Posterior vena cava (tissue), 2 donors: ENCODE data around the gene CELA3A. TPM values are rescaled to one million over a fixed set of nuclear protein-coding genes. Genes with fewer than 3 reads are reported as not detected.
"Not testable (repeated sequence)": the region's sequence is repeated elsewhere in the genome, so short reads cannot be mapped to it uniquely, and the experiment has no call there.

Source experiments
- DNase-seq: peaks from one replicate; pipeline ENCODE4 v3.0.0-alpha.2; 2020; ENCODE audit warnings: low spot score
- intact Hi-C, 2 donors: fragments of 100-400 bp; cut with DNase I; formaldehyde crosslinking; loops; one replicate each; pipeline versions ENCODE4 v1.14.1 to v1.14.2; 2022 to 2023
- total RNA-seq, 2 donors: library from RNA; stranded (reverse); fragmentation: NEBNext Ultra II Directional; extraction: Animal tissue kit (Norgen Biotek cat#: 25700); gene quantifications; one replicate each; pipeline ENCODE4 v1.2.1, GENCODE V29; 2021
- donor health status: DM: yes; HTN: yes; CAD: no.
- donor health status: DM: yes; HTN: yes; CAD: no.

Gene CELA3A
- total RNA-seq, 2 donors from 2014 or later: 7.6 TPM; not detected in 1

GRCh38 chr1:22006736-22007135, 5.3 kb downstream of the CELA3A start:
- peak; percentile 40 for DNase-seq
- intact Hi-C loops: not testable (repeated sequence)

DNA sequence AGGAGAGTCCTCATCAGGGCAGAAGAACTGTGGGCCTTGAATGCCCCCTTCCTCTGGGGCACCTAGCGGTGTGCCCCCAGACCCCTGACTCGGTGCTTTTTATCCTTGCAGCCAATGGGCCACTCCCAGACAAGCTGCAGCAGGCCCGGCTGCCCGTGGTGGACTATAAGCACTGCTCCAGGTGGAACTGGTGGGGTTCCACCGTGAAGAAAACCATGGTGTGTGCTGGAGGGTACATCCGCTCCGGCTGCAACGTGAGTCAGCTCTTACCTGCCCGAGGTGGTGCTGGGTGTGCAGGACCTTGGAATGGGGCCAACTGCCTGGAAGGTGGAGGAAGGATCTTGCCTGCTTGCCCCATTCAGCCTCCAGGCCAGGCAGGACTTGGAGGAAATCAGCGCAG, 5.8 kb downstream of the CELA3A start:
- intact Hi-C loops: not testable (repeated sequence)
- DNase-seq: peak; percentile 62

- intact Hi-C loops, DNase-seq: not testable (repeated sequence)
These were observed 8.1 kb downstream of the CELA3A start for GRCh38 chr1:22009566-22009965.

- intact Hi-C loops, DNase-seq: not testable (repeated sequence)
These were observed 11.3 kb downstream of the CELA3A start for GRCh38 chr1:22012752-22013151.

DNA sequence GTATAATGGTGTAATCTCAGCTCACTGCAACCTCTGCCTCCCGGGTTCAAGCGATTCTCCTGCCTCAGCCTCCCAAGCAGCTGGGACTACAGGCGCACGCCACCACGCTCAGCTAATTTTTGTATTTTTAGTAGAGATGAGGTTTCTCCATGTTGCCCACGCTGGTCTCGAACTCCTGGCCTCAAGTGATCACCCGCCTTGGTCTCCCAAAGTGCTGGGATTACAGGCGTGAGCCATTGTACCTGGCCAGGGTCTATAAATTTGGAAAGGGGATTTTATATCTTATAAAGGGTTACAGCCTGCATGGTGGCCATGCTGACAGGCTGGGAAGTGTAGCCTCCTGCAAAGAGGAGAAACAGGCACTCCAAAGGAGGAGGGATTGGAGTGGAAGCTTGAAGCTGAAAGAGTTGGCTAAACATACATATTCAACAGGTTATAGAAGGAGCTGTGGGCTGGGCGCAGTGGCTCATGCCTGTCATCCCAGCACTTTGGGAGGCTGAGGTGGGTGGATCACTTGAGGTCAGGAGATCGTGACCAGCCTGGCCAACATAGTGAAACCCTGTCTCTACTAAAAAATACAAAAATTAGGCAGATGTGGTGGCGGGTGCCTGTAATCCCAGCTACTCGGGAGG, 13.2 kb downstream of the CELA3A start:
- intact Hi-C loops, DNase-seq: not testable (repeated sequence)

- no peak for DNase-seq
- intact Hi-C loops: no loop called here
These were observed 17.4 kb downstream of the CELA3A start for GRCh38 chr1:22018583-22019559.

DNA sequence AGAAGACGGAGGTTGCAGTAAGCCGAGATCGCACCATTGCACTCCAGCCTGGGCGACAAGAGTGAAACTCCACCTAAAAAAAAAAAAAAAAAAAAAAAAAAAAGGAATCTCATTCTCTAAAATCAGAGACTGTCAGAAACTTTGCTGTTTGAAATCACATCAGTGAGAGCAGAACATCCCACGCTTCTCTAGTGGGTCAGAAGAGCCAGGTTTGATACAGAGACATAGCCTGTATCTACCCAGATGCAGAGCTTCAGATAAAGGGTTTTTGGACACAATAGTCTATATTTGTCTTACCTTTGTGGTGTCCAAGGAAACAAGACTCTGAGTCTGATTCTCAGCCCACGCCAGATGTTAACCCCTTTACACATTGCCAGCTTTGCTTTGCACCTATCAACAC, 19.6 kb downstream of the CELA3A start:
- no peak for DNase-seq
- intact Hi-C loops: no loop called here

- intact Hi-C loops: no loop called here
- DNase-seq: peak; percentile 84
These were observed 23.3 kb downstream of the CELA3A start for GRCh38 chr1:22024485-22025367.

DNA sequence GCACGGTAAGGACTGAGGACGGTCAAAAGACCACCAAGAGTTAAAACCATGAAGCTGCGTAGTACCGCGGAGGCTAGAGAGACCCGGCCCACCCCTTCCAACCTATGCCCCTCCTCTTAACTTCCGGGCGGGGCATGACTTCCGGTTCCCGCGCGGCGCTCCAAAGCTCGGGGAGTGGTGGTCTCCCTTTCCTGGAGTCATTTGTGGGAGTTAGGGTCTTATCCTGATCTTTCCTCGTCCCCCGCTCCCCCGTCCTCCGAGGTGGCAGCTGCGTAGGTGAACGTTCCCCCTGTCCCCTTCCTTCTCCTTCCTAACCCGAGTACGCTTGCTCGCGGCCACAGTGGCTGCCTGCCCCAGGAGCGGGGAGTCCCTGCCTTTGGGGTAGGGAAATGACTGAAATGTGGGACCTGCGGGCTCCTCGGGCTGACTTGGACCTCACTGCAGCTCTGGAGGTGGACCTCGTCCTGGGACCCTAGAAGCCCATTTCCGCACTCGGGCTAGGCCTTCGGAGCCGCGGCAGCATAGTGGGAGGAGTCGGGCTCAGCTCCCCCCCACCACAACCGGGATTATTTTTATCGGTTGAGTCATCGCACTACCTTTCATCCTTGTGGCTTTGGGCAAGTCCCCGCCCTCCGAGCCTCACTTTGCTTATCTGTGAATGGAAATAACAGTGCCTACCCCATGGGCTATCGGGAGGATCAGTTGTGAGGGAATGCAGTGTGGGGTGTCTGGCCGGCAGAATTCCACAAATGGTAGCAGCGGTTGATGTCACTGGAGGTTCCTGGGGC, 24.1 kb downstream of the CELA3A start:
- peak; percentile 96 for DNase-seq
- intact Hi-C loops: no loop called here

DNA sequence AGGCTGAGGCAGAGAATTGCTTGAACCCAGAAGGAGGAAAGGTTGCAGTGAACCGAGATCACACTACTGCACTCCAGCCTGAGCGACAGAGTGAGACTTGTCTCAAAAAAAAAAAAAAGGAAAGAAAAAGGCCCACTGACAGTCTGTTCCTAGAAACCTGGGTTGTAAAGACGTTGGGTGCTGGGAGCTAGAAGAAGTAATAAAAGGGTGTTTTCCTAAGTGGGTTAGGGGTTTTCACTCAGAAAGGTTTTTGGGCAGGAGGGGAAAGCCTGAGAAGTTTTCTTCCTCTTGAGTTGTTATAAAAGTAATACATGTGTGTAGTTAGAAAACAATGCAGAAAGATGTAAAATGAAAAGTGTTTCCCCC, 25.4 kb downstream of the CELA3A start:
- intact Hi-C loops: no loop called here
- no peak for DNase-seq

GRCh38 chr1:22030057-22030456, 28.6 kb downstream of the CELA3A start:
- intact Hi-C loops: no loop called here
- no peak for DNase-seq

DNA sequence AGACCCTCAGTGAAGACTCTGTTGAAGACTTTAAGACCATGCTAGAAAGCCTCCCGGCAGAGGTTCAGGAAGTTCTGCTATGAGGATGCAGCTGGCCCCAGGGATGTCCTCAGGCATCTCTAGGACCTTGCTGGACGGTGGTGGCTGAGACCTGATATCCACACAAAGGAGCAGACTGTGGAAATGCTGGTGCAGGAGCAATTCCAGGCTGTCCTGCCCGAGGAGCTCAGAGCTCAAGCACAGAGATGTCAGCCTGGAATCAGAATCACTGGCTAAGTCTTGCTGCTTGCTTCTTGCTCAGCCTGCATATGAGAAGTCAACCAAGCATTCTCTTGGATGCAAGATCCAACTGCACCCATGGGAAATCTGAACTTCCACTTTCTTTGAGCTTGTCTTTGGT, 29.0 kb downstream of the CELA3A start:
- DNase-seq: no peak
- intact Hi-C loops: no loop called here

- no peak for DNase-seq
- intact Hi-C loops: no loop called here
These were observed 29.9 kb downstream of the CELA3A start for GRCh38 chr1:22031214-22031962.

DNA sequence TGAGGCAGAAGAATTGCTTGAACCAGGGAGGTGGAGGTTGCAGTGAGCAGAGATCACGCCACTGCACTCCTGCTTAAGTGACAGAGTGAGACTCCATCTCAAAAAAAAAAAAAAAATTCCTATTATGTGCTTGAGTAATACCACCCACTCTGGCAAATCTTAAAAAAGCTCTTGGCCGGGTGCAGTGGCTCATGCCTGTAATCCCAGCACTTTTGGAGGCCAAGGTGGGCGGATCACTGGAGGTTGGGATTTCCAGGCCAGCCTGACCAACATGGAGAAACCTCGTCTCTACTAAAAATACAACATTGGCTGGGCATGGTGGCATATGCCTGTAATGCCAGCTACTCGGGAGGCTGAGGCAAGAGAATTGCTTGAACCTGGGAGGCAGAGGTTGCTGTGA, 33.4 kb downstream of the CELA3A start:
- intact Hi-C loops, DNase-seq: not testable (repeated sequence)

- intact Hi-C loops: no loop called here
- no peak for DNase-seq
These were observed 36.1 kb downstream of the CELA3A start for GRCh38 chr1:22037520-22037919.

DNA sequence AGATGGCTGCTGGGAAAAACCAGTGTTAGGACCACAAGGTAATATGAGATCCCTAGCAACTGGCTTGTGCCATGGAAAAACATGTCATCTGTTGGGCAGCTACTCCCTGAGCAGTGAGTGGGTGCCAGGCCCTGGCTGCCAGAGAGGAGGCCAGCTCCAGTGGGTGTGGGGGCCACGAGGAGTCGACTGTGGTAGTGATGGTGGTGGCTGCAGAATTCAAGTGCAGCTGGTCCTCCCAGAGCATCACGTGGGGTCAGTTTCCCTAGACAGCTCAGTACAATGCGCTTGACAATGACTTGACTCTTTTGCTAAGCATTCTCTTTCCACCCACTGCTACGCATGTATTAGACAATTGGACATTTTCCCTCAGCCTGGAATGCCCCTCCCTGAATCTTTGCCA, 36.6 kb downstream of the CELA3A start:
- intact Hi-C loops: no loop called here
- DNase-seq: no peak

DNA sequence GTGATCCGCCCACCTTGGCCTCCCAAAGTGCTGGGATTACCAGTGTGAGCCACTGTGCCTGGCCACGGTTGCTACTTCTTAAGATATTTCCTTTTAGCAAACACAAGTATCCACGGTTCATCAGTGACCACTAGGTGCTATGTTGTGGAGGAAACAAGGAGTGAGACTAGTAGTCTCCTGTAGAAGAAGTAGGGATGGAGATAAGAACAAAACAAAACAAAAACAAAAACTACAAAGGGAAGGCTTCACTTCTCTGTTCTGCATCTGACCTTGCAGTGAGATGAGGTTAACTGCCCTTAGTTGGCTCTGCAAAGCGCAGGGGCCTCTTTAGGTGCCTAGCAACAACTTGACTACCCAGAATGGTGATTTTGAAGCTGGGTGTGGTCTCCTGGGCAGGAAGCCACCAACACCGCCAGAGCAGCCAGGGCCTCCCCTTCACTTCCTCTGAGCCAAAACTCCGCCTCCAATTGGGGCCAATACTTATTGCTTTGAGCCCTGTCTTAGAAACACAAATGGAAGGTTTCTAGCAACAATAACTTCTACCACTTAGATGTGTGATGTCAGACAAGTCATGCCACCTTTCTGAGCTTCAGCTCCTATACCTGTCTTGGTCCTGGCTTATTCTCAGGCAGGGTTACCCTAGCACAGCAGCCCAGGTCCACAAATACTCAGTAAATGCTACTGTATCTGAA, 38.3 kb downstream of the CELA3A start:
- intact Hi-C loops: no loop called here
- DNase-seq: peak; percentile 86

GRCh38 chr1:22040286-22040623, 38.8 kb downstream of the CELA3A start:
- DNase-seq: no peak
- intact Hi-C loops: no loop called here
